ENCODE results near the gene CDX4.

DNA sequence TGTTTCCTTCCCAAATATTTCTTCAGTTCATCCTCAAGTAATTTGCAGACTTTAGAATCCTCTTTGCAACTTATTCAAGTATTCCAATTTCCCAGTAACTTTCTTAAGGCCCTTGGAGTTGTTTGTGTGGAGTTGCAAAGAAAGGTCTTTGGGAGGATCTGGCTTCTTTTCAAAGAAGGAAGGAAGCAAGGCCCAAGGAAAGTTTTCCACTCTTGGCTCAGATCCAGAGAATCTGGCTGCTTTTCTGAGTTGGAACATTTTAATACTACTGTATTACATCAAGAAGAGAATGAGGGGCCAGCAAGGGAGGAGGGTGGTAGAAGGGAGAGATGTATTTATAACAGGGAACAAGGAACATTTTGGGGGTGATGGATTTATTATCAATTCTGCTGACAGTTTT lies 10.5 kb downstream of the CDX4 start:
- no peak for TF ChIP-seq ZNF384 (IDR thresholded peaks at IDR 0.05)
- TF ChIP-seq CTBP1 (IDR thresholded peaks at IDR 0.05; ENCODE audit: borderline replicate concordance), result no peak
- no peak for TF ChIP-seq BHLHE40 (IDR thresholded peaks at IDR 0.05; ENCODE audit: borderline replicate concordance)
- no peak for TF ChIP-seq FOXK2 (IDR thresholded peaks at IDR 0.05)
- TF ChIP-seq SP1 (IDR thresholded peaks at IDR 0.05), result no peak
- TF ChIP-seq, protein P1, sequence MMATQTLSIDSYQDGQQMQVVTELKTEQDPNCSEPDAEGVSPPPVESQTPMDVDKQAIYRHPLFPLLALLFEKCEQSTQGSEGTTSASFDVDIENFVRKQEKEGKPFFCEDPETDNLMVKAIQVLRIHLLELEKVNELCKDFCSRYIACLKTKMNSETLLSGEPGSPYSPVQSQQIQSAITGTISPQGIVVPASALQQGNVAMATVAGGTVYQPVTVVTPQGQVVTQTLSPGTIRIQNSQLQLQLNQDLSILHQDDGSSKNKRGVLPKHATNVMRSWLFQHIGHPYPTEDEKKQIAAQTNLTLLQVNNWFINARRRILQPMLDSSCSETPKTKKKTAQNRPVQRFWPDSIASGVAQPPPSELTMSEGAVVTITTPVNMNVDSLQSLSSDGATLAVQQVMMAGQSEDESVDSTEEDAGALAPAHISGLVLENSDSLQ (IDR thresholded peaks at IDR 0.05), result no peak
- no peak for TF ChIP-seq NFRKB (IDR thresholded peaks at IDR 0.05)
- TF ChIP-seq FOXA1 (IDR thresholded peaks at IDR 0.05), result no peak
- TF ChIP-seq ARNT (IDR thresholded peaks at IDR 0.05), result no peak
- no peak for TF ChIP-seq HDGF (IDR thresholded peaks at IDR 0.05; ENCODE audit: borderline replicate concordance)

Data from HEK293T (cell line).